H9 (cell line): ENCODE data around the gene F10. TPM values are rescaled to one million over a fixed set of nuclear protein-coding genes. Genes with fewer than 3 reads are reported as not detected.
A peak's percentile ranks its signal among the peaks of the same experiment; 100 is the strongest.

ENCODE experiments used
- DNase-seq: peaks from one replicate; pipeline ENCODE4 v3.0.0-alpha.2; 2017
- H2AFZ ChIP-seq: one replicate; pipeline ENCODE4 v1.6.1; 2013; ENCODE audit warnings: mild to moderate bottlenecking, low read length, control low read depth, moderate library complexity
- H2AK5ac ChIP-seq: 2 replicates; pipeline ENCODE4 v1.6.1; 2013; ENCODE audit warnings: low read length, control low read depth, mixed read lengths; ENCODE audit not compliant: insufficient read length
- H2BK120ac ChIP-seq: one replicate; pipeline ENCODE4 v1.6.1; 2013; ENCODE audit warnings: low read depth, mild to moderate bottlenecking, low read length, control low read depth, inconsistent platforms; ENCODE audit not compliant: poor library complexity, severe bottlenecking
- H2BK12ac ChIP-seq: 2 replicates; pipeline ENCODE4 v1.6.1; 2013; ENCODE audit warnings: low read length, control low read depth, mixed read lengths, low read depth; ENCODE audit not compliant: insufficient read length
- H2BK15ac ChIP-seq: 2 replicates; pipeline ENCODE4 v1.6.1; 2013; ENCODE audit warnings: low read depth, low read length, control low read depth
- H2BK20ac ChIP-seq: one replicate; pipeline ENCODE4 v1.6.1; 2013; ENCODE audit warnings: low read depth, mild to moderate bottlenecking, low read length, control low read depth, inconsistent platforms; ENCODE audit not compliant: poor library complexity, severe bottlenecking
- H2BK5ac ChIP-seq: 2 replicates; pipeline ENCODE4 v1.6.1; 2013; ENCODE audit warnings: low read length, control low read depth, mixed read lengths; ENCODE audit not compliant: insufficient read length
- H3K14ac ChIP-seq: 2 replicates; pipeline ENCODE4 v1.6.1; 2013; ENCODE audit warnings: low read length, control low read depth; ENCODE audit not compliant: insufficient read depth
- H3K18ac ChIP-seq: 2 replicates; pipeline ENCODE4 v1.6.1; 2013; ENCODE audit warnings: low read depth, mild to moderate bottlenecking, mixed read lengths, low read length, control low read depth; ENCODE audit not compliant: insufficient read length
- H3K23ac ChIP-seq: 2 replicates; pipeline ENCODE4 v1.6.1; 2013; ENCODE audit warnings: low read length, control low read depth, mixed read lengths, low read depth; ENCODE audit not compliant: insufficient read length
- H3K23me2 ChIP-seq: 2 replicates; pipeline ENCODE4 v1.6.1; 2013; ENCODE audit warnings: low read depth, mild to moderate bottlenecking, mixed read lengths, low read length, control low read depth; ENCODE audit not compliant: insufficient read length, poor library complexity, severe bottlenecking
- H3K27ac ChIP-seq: 2 replicates; pipeline ENCODE4 v1.5.1; 2013; ENCODE audit warnings: low read length, control low read depth, mixed read lengths, low read depth; ENCODE audit not compliant: insufficient read length
- H3K27me3 ChIP-seq: 2 replicates; pipeline ENCODE4 v1.6.1; 2013; ENCODE audit warnings: low read length, control low read depth, inconsistent platforms; ENCODE audit not compliant: insufficient read depth
- H3K4ac ChIP-seq: 2 replicates; pipeline ENCODE4 v1.6.1; 2013; ENCODE audit warnings: low read depth, mild to moderate bottlenecking, control low read depth, inconsistent platforms, low read length, moderate library complexity
- H3K4me1 ChIP-seq: 2 replicates; pipeline ENCODE4 v1.6.1; 2013; ENCODE audit warnings: low read length, control low read depth, inconsistent platforms; ENCODE audit not compliant: insufficient read depth
- H3K4me2 ChIP-seq: 2 replicates; pipeline ENCODE4 v1.6.1; 2013; ENCODE audit warnings: low read length, control low read depth, mixed read lengths; ENCODE audit not compliant: insufficient read length, insufficient read depth
- H3K56ac ChIP-seq: 2 replicates; pipeline ENCODE4 v1.6.1; 2013; ENCODE audit warnings: low read depth, mild to moderate bottlenecking, mixed read lengths, low read length, control low read depth; ENCODE audit not compliant: insufficient read length
- H3K79me1 ChIP-seq: 2 replicates; pipeline ENCODE4 v1.6.1; 2013; ENCODE audit warnings: low read depth, mild to moderate bottlenecking, moderate library complexity, low read length, control low read depth, inconsistent platforms; ENCODE audit not compliant: insufficient read depth, poor library complexity, severe bottlenecking
- H3K79me2 ChIP-seq: 2 replicates; pipeline ENCODE4 v1.6.1; 2013; ENCODE audit warnings: low read length, control low read depth, inconsistent platforms; ENCODE audit not compliant: insufficient read depth
- H3K9ac ChIP-seq: 2 replicates; pipeline ENCODE4 v1.6.1; 2013; ENCODE audit warnings: low read length, control low read depth, mixed read lengths; ENCODE audit not compliant: insufficient read length; ENCODE audit errors: extremely low read depth
- H3K9me3 ChIP-seq: one replicate; pipeline ENCODE4 v1.6.1; 2013; ENCODE audit warnings: low read depth, low read length, inconsistent platforms; ENCODE audit not compliant: control insufficient read depth
- H3T11ph ChIP-seq: one replicate; pipeline ENCODE4 v1.6.1; 2013; ENCODE audit warnings: mild to moderate bottlenecking, low read length, control low read depth, inconsistent platforms
- H4K20me1 ChIP-seq: one replicate; pipeline ENCODE4 v1.6.1; 2013; ENCODE audit not compliant: control insufficient read depth, insufficient read length, insufficient read depth
- H4K5ac ChIP-seq: 2 replicates; pipeline ENCODE4 v1.6.1; 2013; ENCODE audit warnings: low read depth, mild to moderate bottlenecking, mixed read lengths, low read length, control low read depth; ENCODE audit not compliant: insufficient read length
- H4K8ac ChIP-seq: replicated peaks from 2 replicates; pipeline ENCODE4 v1.6.1; 2013; ENCODE audit warnings: low read length, control low read depth, mixed read lengths, low read depth; ENCODE audit not compliant: insufficient read length
- H4K91ac ChIP-seq: 2 replicates; pipeline ENCODE4 v1.6.1; 2013; ENCODE audit warnings: low read depth, mild to moderate bottlenecking, moderate library complexity, mixed read lengths, low read length, control low read depth; ENCODE audit not compliant: insufficient read length
- H3K27ac Mint-ChIP-seq, 3 experiments: 2 replicates in 2 of 3; 3 replicates in 1 of 3; pipeline ENCODE4 v1.8.0; 2020 to 2021; ENCODE audit warnings: mixed read lengths in 3 of 3, mild to moderate bottlenecking in 1 of 3, moderate library complexity in 1 of 3
- H3K27me3 Mint-ChIP-seq: 2 replicates; pipeline ENCODE4 v1.8.0; 2021; ENCODE audit warnings: low read depth, mild to moderate bottlenecking, moderate library complexity, mixed read lengths
- H3K36me3 Mint-ChIP-seq, 3 experiments: 2 replicates in 2 of 3; 3 replicates in 1 of 3; pipeline ENCODE4 v1.8.0; 2020 to 2021; ENCODE audit warnings: low read depth in 3 of 3, mixed read lengths in 3 of 3; ENCODE audit not compliant: insufficient read depth in 1 of 3
- H3K4me1 Mint-ChIP-seq, 2 experiments: 2 replicates each; pipeline ENCODE4 v1.8.0; 2020; ENCODE audit warnings: mixed read lengths in 2 of 2
- H3K4me3 Mint-ChIP-seq, 2 experiments: 2 replicates in 1 of 2; 3 replicates in 1 of 2; pipeline ENCODE4 v1.8.0; 2020 to 2021; ENCODE audit warnings: mild to moderate bottlenecking in 2 of 2, mixed read lengths in 2 of 2, moderate library complexity in 1 of 2
- H3K9me3 Mint-ChIP-seq, 2 experiments: 2 replicates in 1 of 2; 3 replicates in 1 of 2; pipeline ENCODE4 v1.8.0; 2020; ENCODE audit warnings: mild to moderate bottlenecking in 2 of 2, mixed read lengths in 2 of 2, moderate library complexity in 1 of 2
- CTCF ChIP-seq: fragments of 200-600 bp; sonication (generic); conservative IDR thresholded peaks from 3 replicates; pipeline ENCODE4 v1.8.0; 2021; ENCODE audit warnings: antibody characterized with exemption, mild to moderate bottlenecking
- WGBS: extraction: QIAGEN DNeasy Blood & Tissue Kit; methylation state at CpG from one replicate; pipeline ENCODE4 v1.1.7; 2013; ENCODE audit warnings: missing lambda C conversion rate, low lambda C conversion rate, mixed read lengths; ENCODE audit not compliant: insufficient read length; ENCODE audit errors: extremely low coverage; 5-methylcytosine and 5-hydroxymethylcytosine counted together
- long read RNA-seq: library from polyadenylated mRNA; unstranded; transcript quantifications from one replicate; pipeline ENCODE4 v2.0.0, GENCODE V29; 2020
- total RNA-seq: library from RNA; stranded (reverse); gene quantifications from 2 replicates; pipeline ENCODE4 v1.2.1, GENCODE V29; 2021

Gene F10
- total RNA-seq = 1.7 TPM in 2 replicates
- long read RNA-seq, transcript F10-202 (8 exons, 1,517 nt) = major isoform, 11 of 14 reads
- long read RNA-seq, partial matches to known transcripts = 0 of 14 reads
- long read RNA-seq, other reads (novel, unspliced or antisense) = 1 of 14 reads

GRCh38 chr13:113122550-113123225 lies at the start of gene F10:
TSS of gene F10 (plus strand) at chr13:113122799. CDS start at chr13:113122856, 57 bp downstream.
- no peak within 1 kb of the TSS for H2BK5ac ChIP-seq
- peak within 1 kb of the TSS; percentile 16; the same call in 1 of the 2 replicates for H3K14ac ChIP-seq
- H3K27ac ChIP-seq = no peak within 1 kb of the TSS
- H4K91ac ChIP-seq = no peak within 1 kb of the TSS
- H4K20me1 ChIP-seq = no peaks in the 10 kb centered on the region
- H2BK20ac ChIP-seq = no peak within 1 kb of the TSS
- no peak within 1 kb of the TSS for H4K5ac ChIP-seq
- no peak within 1 kb of the TSS for H3K4ac ChIP-seq
- H3K4me1 ChIP-seq = no peaks in the 10 kb centered on the region; the same call in 1 of the 2 replicates
- peaks cover 24% of the 10 kb centered on the region for H3K27me3 Mint-ChIP-seq
- no peak within 1 kb of the TSS for H3T11ph ChIP-seq
- H3K36me3 Mint-ChIP-seq = no peaks in the 10 kb centered on the region
- peaks cover 10 to 16% of the 10 kb centered on the region in 2 experiments for H3K4me1 Mint-ChIP-seq
- H3K56ac ChIP-seq = no peak within 1 kb of the TSS
- H2BK120ac ChIP-seq = no peak within 1 kb of the TSS
- no peak within 1 kb of the TSS for H3K9ac ChIP-seq
- H3K18ac ChIP-seq = peak within 1 kb of the TSS; percentile 16
- DNase-seq = peak; percentile 88
- H4K8ac ChIP-seq = no peak within 1 kb of the TSS
- no peak within 1 kb of the TSS for H2BK15ac ChIP-seq
- H3K9me3 Mint-ChIP-seq = no peaks in the 10 kb centered on the region
- no peaks in the 10 kb centered on the region for H3K79me1 ChIP-seq
- TF ChIP-seq CTCF = no peak; the same call in 2 of the 3 replicates
- H3K4me2 ChIP-seq = no peak within 1 kb of the TSS
- no peaks in the 10 kb centered on the region for H3K9me3 ChIP-seq
- no peak within 1 kb of the TSS for H2AK5ac ChIP-seq
- no peaks in the 10 kb centered on the region for H3K79me2 ChIP-seq
- H3K27me3 ChIP-seq = no peaks in the 10 kb centered on the region
- H3K23me2 ChIP-seq = no peaks in the 10 kb centered on the region
- peak within 1 kb of the TSS in 1 of 2 experiments; percentile 9; a peak in 1 of 5 replicates for H3K4me3 Mint-ChIP-seq
- no peak within 1 kb of the TSS for H2AFZ ChIP-seq
- no CpG with 5 or more reads among the region's 23 CpGs for WGBS
- H3K27ac Mint-ChIP-seq = no peak within 1 kb of the TSS
- H3K23ac ChIP-seq = no peak within 1 kb of the TSS
- no peak within 1 kb of the TSS for H2BK12ac ChIP-seq
